NAMALWA (cell line): ENCODE data around the gene MAEA.

Source experiments
- DNase-seq: peaks from one replicate; pipeline ENCODE4 v3.0.0-alpha.2; 2015; ENCODE audit warnings: low spot score

MAEA gene

DNA sequence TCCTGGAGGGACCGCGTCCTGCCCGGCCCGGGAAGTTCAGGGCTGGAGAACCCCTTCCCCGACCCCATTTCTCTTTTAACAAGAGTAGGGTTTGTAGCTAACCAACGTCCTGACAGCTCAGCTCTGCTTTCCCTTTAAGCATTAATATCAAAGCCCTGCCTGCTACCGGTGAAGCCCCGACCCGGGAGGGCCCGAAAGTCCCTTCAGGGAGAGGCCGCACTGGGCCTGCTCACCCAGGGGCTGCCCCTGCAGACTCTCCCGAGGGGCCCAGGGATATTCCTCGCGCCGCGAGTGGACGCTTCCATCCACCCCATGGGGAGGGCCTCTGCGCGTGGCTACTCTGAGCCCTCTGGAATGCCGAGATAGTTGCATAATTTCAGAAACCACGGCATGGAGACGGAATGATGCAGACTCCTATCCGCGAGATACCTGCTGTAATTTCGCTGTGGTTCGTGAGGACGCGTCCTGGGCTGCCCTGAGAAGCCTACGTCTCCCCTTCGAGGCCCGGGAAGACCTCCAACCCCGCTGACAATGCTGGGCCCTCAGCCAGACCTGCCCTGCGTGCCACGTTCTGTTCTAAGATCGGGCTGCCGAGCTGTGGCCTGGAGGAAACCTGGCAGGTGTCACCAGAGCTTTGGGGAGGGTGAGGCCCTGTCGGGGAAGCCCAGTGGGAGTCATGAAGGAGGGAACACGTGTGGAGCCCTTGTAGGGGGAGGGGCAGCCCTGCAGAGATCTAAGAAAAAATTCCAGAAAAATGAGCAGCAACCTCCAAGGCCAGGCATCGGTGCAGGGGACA is 39.8 kb upstream of the MAEA start:
- DNase-seq = peak; percentile 52

DNA sequence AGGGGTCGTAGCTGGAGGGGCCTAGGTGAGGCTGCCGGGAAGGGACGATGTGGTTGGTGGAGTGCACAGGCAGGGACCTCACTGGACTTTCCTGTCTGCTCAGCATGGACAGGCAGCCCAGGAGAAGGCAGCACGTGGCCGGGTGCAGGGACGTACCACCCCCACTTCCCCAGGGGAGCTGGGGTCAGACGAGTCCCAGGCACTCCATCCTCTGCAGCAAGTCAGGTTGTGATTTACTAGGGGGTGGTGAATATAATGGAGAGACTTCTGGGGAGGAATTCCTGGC is 39.2 kb upstream of the MAEA start:
- no peak for DNase-seq

DNA sequence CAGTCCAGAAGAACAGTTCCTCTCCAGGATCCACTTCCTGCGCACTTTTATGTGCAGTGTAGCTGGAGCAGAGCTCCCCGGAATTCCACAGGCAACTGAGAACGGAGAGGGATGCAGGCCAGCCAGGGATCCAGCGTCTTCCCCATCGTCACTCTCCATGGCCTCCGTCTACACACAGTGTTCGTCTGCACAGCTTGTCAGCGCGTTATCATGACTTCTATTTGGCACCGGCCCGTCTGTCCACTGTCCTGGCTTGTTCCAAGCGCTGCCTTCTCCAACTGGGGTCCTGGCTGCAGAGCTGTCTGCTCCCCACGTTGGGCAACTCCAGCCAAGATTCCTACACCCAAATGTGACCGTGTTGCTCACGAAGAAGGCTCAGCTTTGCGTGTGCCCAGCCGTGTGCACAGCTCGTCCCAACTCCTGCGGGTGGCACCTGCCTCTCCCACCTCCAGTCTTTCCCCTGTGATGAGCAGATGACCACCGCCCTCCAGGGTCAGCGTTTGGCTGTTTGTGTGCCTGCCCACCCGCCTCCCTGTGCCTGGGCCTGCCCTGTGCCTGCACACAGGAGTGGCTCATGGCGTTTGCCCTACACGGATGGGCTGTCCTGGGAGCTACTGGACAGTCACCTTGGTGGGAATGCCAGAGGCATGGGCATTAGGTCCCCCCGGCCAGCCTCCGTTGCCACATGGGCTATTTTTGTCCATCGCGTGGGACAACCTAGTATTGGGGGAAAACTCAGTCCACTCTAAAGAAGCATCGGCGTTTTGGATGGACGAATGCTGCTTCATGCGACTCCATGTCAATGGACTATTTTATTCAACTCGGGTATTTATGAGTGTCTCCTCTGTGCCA is 38.5 kb upstream of the MAEA start:
- no peak for DNase-seq

DNA sequence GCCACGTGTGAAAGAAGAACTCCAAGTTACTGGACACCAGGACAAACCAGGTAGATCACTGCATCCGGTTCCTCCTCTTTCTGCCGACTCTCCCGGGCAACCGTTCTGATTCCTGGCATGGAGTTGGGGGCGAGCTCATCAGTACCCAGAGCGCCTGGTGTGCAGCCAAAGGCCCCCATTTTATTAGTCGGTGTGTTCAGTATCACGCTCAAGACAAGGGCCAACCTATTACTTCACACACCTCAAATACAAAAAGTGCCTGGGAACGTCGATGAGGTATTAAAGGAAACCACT is 38.0 kb upstream of the MAEA start:
- no peak for DNase-seq

DNA sequence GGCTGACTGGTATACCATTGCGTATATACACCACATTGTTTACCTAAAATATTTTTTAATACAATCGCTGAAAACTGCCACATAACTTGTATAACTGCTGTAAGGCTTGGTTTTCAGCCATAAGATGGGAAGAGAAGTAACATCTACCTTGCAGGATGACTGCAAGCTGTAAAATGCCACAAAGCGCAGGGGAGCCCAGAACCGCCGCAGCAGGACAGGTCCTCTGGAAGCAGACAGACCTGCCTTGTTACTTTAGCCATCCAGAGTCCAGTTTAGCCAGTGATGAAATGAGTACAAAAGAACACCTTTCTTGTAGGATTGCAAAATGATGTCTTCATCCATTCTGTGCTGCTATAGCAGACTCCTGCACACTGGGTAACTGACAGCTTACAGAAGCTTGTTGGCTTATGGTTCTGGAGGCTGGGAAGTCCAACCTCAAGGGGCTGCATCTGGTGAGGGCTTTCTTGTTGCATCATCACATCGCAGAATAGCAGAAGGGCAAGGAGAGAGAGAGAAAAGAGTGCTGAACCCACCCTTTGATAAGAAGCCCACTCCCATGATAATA is 36.7 kb upstream of the MAEA start:
- DNase-seq = no peak

DNA sequence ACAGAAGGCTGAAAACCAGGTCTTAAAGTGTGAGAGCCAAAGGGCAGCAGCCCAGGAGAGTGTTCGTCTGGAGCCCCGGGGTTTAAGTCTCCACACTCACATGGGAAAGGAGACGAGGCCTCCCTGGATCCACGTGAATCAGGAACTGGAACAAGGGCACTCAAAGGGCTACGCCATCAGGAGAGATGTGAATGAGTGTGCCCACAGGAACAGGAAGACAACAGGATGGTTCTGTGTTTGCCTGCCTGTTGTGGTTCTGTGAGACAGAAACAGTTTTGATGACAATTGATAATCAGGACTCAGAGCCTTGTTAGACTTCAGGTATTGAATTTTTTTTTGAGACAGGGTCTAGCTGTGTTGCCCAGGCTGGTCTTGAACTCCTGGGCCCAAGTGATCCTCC is 35.9 kb upstream of the MAEA start:
- DNase-seq = no peak

DNA sequence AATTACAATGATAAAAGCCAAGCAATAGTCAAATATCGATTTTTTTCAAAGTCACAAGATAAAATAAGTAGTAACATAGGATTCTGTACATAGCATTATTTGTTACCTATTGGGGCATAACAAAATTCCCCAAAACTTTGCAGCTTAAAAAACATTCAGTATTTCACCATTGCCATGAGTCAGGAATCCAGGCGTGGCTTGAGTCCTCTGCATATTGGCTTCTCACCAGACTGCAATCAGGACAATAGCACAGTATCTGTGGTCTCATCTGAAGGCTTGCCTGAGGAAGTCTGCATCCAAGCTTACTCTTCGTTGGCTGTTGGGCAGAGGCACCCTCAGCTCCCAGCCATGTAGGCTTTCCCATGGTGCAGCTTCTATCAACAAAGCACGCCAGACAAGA is 34.5 kb upstream of the MAEA start:
- no peak for DNase-seq

DNA sequence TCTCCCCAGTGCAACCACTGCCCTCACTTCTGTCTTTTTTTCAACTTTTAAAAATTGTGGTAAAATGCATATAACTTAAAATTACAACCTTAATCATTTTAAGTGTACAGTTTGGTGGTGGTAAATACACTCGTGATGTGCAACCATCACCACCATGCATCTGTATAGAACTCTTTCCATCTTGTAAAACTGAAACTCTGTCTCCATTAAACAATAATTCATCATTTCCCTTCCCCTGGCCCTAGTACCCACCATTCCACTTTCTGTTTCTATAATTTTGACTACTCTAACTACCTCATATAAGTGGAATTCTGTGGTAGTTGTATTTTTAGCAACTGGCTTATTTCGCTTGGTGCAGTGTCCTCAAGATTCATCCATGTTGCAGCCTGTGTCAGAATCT is 34.0 kb upstream of the MAEA start:
- no peak for DNase-seq

DNA sequence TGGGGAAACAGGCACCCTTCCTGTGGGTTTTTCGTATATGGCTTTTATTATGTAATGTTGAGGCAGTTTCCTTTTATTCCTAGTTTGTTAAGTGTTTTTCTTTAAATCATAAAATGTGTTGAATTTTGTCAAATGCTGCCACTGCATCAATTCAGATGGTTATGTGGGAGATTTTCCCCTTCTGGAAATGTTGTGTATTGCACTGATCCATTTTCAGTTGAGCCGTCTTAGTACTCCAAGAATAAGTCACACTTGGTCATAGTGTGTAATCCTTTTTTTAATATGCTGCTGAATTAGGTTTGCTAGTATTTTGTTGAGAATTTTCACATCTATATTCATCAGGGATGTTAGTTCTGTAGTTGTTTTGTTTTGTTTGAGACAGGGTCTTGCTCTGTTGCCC is 31.2 kb upstream of the MAEA start:
- DNase-seq = no peak

DNA sequence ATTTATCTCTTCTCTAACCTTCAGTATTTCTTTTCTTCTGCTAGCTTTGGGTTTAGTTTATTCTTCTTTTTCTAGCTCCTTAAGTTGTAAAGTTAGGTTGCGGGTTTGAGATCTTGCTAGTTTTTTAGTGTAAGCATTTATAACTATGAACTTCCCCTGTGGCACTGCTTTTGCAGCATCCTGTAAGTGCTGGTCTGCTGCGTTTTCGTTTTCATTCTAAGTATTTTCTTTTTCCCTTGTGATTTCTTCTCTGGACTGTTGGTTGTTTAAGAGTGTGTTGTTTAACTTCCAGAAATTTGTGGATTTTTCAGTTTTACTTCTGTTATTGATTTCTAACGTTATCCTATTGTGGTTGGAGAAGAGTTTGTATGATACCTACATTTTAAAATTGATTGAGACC is 29.7 kb upstream of the MAEA start:
- no peak for DNase-seq

DNA sequence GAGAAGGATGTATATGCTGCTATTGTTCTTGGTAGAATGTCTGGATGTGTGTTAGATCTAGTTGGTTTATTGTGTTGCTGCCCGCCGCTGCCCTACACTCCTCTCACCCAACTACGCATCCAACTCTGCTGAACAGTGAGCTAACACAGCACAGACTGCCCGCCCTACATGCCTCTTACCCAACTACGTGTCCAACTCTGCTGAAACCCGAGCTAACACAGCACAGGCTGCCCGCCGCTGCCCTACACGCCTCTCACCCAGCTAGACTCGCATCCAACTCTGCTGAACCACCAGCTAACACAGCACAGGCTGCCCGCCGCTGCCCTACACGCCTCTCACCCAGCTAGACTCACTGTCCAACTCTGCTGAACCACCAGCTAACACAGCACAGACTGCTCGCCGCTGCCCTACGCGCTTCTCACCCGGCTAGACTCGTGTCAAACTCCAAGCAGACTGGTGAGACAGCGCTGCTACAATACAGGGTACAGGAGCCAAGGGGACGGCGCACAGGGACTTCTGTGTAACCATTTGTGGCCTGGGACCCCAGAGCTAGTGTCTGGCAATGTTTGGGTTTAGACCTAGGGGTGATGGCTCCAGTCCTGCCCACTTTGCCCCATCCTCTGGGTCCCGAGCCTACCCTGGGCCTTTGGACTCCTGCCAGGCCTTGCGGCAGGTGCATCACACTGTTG is 29.1 kb upstream of the MAEA start:
- DNase-seq = no peak

DNA sequence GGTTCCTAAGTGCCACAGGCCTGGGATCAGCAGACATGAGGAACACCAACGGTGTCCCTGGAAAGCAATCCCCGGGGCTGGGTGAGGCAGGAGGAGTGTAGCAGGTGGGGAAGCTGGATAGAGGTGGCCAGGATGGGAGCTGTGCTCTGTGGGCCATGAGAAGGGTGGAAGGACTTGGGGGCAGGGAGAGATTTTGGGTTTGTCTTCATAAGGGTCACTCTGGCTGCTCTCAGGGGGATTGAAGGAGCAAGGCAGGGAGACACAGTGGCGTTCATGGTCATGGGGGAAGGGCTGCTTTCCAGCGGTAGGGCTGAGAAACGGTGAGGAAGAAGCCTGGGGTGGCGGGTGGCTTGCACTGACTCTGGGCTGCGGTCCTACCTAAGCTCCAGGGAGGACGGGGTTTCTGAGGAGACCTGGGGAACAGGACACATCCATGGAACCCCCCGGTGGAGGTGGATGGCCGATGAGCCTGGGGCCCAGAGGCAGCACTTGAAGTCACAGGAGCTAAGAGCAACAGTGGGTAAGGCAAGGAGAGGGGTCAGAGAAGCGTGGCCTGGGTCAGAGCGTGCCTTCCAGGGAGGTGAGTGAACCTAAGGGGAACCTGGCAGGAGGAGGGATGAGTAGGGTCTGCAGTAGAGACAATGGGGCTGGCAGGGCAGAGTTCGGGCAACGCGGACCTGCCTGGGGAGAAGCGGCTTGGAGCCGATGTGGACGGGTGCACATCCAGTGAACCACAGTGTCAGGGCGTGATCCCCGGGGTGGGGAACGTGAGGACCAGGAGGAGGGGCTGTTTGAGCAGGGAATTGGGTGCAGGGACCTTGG is 28.4 kb upstream of the MAEA start:
- no peak for DNase-seq

DNA sequence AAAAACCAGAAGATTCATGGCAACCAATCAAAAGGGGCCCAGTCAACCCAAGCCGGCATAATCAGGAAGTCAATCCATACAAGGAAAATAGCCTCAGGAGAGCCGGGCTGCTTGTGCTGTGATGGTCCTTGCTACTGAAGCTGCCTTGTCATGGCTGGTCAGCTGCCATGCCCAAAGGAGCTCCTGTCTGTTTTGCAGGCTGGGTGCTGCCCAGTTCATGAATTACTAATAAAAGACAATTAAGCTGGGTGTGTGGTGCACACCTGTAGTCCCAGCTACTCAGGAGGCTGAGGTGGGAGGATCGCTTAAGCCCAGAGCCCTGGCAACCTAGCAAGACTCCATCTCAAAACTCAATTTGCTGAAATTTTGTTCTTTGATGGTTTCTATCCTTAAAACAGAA is 24.7 kb upstream of the MAEA start:
- DNase-seq = no peak

DNA sequence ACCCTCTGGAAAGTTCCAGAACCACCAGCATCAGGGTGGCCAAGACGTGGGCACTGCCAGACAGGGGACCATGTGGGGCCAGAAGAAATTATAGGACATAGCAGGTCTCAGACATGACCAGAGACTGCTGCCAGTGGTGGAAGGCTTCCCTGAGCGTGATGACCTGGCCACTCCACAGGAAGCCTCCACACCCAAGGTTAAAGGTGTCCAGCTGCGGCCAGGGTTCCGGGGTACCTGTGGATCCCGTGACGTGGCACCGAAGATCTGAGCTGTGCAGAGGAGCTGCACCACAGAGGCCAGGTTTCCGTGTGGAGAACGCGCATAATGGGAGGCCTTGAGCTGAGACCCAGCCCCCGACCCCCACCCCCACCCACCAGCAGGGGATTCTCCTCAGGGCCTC is 24.3 kb upstream of the MAEA start:
- no peak for DNase-seq

DNA sequence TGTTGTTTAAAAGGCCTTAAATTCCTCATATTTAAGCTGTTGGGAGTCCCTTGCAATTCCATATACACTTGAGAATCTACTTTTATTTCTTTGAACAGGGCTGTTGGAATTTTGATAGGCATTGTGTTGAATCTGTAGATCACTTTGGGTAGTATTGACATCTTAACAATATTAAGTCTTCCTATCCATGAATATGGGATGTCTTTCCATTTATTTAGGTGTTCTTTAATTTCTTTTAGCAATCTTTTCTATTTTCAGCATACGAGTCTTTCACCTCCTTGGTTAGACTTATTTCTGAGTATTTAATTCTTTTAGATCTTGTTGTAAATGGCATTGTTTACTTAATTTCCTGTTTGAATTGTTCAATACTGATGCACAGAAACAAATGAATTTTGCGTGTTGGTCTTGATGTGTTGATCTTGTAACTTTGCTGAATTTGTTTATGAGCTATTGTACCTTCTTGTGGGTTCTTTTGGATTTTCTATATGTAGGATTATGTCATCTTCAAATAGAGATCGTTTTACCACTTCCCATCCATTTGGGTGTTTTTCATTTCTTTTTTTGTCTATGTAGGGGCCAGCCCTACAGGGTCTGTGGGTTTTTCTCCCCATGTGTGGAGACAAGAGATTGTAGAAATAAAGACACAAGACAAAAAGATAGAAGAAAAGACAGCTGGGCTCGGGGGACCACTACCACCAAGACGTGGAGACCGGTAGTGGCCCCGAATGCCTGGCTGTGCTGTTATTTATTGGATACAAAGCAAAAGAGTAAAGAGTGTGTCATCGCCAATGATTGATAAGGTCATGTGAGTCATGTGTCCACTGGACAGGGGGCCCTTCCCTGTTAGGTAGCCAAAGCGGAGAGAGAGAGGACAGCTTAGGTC is 22.6 kb upstream of the MAEA start:
- no peak for DNase-seq

DNA sequence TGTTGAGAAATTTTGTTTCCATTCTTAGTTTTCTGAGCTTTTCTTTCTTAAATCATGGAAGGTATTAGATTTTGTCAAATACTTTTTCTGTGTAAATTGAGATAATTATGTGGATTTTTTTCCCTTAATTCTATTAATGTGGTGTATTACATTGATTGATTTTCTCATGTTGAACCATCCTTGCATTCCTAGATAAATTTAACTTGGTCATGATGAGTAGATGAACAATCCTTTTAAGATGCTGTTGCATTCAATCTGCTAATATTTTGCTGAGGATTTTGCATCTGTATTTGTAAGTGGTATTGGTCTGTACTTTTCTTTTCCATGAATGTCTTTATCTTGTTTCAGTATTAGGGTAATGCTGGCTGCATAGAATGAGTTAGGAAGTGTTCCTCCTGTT is 20.5 kb upstream of the MAEA start:
- no peak for DNase-seq

DNA sequence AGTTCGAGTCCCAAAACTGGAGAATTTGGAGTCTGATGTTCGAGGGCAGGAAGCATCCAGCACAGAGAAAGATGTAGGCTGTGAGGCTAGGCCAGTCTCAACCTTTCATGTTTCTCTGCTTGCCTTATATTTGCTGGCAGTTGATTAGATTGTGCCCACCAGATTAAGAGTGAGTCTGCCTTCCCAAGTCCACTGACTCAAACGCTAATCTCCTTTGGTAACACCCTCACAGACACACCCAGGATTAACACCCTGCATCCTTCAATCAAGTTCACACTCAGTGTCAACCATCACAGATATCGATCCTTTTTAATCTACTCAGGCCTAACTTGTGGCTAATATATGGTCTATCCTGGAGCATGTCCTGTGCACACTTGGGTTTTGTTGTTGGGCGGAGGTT is 18.0 kb upstream of the MAEA start:
- no peak for DNase-seq

DNA sequence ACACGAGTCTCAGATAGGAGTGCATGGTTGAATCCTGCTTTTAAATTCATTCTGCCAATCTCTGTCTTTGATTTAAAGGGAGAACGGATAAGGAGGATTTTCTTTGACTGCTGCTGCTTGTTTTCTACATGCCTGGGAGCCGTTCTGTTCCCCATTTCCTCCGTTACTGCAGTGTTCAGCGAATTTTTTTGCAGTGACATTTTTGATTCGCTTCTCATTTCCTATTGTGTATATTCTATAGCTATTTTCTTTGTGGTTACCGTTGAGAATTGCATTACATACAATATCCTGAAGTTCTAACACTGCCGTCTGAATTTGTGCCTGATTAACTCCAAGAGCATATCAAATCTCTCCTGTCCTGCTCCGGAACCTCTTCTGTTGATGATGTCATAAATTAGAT is 14.8 kb upstream of the MAEA start:
- DNase-seq = no peak

DNA sequence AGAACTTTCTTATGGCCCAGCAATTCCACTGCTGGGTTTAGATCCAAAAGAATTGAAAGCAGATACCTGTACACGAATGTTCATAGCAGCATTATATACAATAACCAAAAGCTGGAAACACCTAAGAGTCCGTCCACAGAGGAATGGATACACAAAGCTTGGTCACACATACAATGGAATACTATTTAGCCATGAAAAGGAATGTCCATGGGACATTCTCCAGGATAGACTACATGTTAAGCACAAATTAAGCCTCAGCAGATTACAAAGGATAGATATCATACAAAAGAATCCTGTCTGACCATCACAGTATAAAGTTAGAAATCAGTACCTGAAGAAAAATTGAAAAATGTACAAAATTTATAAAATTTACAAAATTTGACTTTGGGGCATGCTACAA is 12.7 kb upstream of the MAEA start:
- no peak for DNase-seq

DNA sequence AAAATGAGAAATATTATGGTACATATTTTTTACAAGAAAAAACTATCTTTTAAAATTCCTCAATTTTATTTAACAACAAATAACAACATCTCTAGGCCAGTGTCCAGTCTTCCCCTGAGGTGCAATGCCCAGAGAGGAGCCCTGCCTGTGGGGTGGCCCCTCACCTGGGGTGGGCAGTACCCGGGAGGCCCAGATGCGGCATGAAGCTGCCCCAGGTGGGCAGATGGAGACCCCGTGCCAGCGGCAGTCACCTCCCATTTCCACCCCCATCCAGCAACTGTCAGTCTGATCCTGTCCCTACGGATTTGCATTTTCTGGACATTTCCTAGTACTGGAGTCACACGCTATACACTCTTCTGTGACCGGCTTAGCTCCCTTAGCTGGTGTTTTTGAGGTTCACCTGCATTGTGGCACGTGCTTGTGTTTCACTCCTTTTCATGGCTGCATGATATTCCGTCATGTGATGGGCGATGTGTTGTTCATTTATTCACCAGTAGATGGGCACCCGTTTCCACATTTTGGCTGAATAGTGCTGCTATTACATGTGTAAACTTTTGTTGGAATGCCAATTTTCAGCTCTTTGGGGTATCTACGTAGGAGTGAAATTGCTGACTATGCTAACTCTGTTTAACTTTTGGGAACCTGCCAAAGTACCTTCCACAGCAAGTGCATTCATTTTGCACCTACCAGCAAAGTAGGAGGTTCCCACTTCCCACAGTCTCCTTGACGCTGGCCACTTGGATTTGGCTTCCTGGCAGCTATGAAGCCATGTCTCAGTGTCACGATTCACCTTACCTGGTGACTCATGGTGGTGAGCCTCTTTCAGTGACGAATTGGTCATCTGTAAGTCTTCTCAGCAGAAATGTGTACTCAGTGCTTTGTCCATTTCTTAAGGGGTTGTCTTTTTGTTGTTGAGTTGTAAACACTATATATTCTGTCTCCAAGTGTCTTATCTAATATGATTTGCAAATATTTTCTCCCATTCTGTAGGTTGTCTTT is 11.7 kb upstream of the MAEA start:
- no peak for DNase-seq
